ENCODE data around the gene SERINC4.
A peak's percentile ranks its signal among the peaks of the same experiment; 100 is the strongest.
"Not testable (repeated sequence)": the region's sequence is repeated elsewhere in the genome, so short reads cannot be mapped to it uniquely, and the experiment has no call there.

The SERINC4 gene

GRCh38 chr15:43772624-43773023 lies 27.4 kb downstream of the SERINC4 start:
- in situ Hi-C loops (cut with HindIII; ENCODE audit: low pct_ligation_motif_present, low pct_unique_long_range_greater_than_20kb, low sequenced_read_pairs) = no loop called here
- no peak for DNase-seq

- in situ Hi-C loops (cut with HindIII; ENCODE audit: low pct_ligation_motif_present, low pct_unique_long_range_greater_than_20kb, low sequenced_read_pairs) = no loop called here
- DNase-seq = no peak
Observed at GRCh38 chr15:43771816-43772215, 28.2 kb downstream of the SERINC4 start.

- peak; percentile 53 for DNase-seq
- in situ Hi-C loops (cut with HindIII; ENCODE audit: low pct_ligation_motif_present, low pct_unique_long_range_greater_than_20kb, low sequenced_read_pairs) = no loop called here
Observed at GRCh38 chr15:43769584-43770228, 30.3 kb downstream of the SERINC4 start.

- in situ Hi-C loops (cut with HindIII; ENCODE audit: low pct_ligation_motif_present, low pct_unique_long_range_greater_than_20kb, low sequenced_read_pairs) = no loop called here
- DNase-seq = no peak
Observed at GRCh38 chr15:43763819-43764446, 36.1 kb downstream of the SERINC4 start.

GRCh38 chr15:43762824-43763223 lies 37.2 kb downstream of the SERINC4 start:
- in situ Hi-C loops (cut with HindIII; ENCODE audit: low pct_ligation_motif_present, low pct_unique_long_range_greater_than_20kb, low sequenced_read_pairs) = no loop called here
- no peak for DNase-seq

- DNase-seq = no peak
- in situ Hi-C loops (cut with HindIII; ENCODE audit: low pct_ligation_motif_present, low pct_unique_long_range_greater_than_20kb, low sequenced_read_pairs) = no loop called here
Observed at GRCh38 chr15:43751885-43752284, 48.1 kb downstream of the SERINC4 start.

GRCh38 chr15:43749690-43750345 lies 50.2 kb downstream of the SERINC4 start:
- no peak for DNase-seq
- in situ Hi-C loops (cut with HindIII; ENCODE audit: low pct_ligation_motif_present, low pct_unique_long_range_greater_than_20kb, low sequenced_read_pairs) = no loop called here

- in situ Hi-C loops (cut with HindIII; ENCODE audit: low pct_ligation_motif_present, low pct_unique_long_range_greater_than_20kb, low sequenced_read_pairs) = no loop called here
- DNase-seq = no peak
Observed at GRCh38 chr15:43748376-43748775, 51.6 kb downstream of the SERINC4 start.

- in situ Hi-C loops (cut with HindIII; ENCODE audit: low pct_ligation_motif_present, low pct_unique_long_range_greater_than_20kb, low sequenced_read_pairs) = not testable (repeated sequence)
- peak; percentile 12 for DNase-seq
Observed at GRCh38 chr15:43746903-43747309, 53.1 kb downstream of the SERINC4 start.

- DNase-seq = peak; percentile 87
- in situ Hi-C loops (cut with HindIII; ENCODE audit: low pct_ligation_motif_present, low pct_unique_long_range_greater_than_20kb, low sequenced_read_pairs) = not testable (repeated sequence)
Observed at GRCh38 chr15:43746245-43746902, 53.6 kb downstream of the SERINC4 start, which contains the start of gene PDIA3. Gene PDIA3 (plus strand): TSS chr15:43746438. CDS start chr15:43746540, 102 bp downstream.
